Cortex of kidney (tissue), 1 donor: Measurements from ENCODE around the gene C1RL.

Experiments used
- DNase-seq: peaks from one replicate; lab custom pipeline; 2025; lab: John Stamatoyannopoulos, UW

The C1RL gene, protein sequence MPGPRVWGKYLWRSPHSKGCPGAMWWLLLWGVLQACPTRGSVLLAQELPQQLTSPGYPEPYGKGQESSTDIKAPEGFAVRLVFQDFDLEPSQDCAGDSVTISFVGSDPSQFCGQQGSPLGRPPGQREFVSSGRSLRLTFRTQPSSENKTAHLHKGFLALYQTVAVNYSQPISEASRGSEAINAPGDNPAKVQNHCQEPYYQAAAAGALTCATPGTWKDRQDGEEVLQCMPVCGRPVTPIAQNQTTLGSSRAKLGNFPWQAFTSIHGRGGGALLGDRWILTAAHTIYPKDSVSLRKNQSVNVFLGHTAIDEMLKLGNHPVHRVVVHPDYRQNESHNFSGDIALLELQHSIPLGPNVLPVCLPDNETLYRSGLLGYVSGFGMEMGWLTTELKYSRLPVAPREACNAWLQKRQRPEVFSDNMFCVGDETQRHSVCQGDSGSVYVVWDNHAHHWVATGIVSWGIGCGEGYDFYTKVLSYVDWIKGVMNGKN

DNA sequence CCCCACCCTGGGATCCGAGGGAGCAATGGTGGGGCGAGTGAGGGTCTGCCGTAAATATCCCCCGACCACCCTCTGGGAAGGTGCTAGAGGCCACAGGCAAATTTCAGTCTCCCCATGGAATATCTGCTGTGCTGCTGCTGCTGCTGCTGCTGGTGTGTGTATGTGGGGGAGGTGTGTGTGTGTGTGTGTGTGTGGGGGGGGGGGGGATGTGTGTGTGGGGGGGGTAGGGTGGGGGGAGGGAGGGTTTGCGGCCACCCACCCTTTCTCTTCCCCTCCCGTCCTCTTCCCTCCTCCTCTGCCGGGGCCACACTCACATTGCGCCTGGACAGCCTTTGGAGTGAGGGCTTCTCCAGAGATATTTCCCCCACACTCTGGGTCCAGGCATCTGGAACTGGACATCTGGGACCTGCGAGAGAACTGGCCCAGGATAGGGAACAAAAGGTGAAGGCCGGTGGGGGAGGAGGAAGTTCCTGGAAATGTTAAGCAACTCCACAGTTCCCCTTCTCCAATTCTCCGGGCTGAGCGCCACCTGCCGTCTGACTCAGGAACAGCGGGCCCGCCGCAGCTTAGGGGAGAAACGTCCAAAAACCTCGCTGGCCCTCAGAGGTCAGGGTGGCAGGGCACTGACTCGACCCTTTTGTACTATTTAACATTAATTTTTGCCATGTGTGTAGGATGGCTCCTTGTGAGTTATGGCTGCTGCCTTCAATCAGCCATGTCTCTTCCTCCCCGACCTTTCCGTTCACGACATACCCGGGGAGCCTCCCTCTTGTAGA lies at the start of gene C1RL:
Gene C1RL, minus strand, starts transcription at position 419 of the 776 bp plus-strand sequence. Its CDS starts 34 bp downstream, at position 385.
- DNase-seq: no peak

DNA sequence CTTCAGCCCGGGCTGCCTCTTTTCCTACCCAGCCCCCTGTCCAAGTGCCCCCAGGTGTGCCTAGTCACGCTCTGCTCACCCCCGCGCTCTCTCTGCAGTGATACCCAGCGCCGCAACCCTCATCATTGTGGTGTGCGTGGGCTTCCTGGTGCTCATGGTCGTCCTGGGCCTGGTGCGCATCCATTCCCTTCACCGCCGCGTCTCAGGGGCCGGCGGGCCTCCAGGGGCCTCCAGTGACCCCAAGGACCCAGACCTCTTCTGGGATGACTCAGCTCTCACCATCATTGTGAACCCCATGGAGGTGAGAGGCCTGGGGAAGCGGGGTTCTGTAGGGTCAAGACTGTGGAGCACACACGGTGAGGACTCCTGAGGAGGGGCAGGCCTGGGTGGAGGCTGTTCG lies 48.4 kb upstream of the C1RL start:
- DNase-seq: no peak

DNA sequence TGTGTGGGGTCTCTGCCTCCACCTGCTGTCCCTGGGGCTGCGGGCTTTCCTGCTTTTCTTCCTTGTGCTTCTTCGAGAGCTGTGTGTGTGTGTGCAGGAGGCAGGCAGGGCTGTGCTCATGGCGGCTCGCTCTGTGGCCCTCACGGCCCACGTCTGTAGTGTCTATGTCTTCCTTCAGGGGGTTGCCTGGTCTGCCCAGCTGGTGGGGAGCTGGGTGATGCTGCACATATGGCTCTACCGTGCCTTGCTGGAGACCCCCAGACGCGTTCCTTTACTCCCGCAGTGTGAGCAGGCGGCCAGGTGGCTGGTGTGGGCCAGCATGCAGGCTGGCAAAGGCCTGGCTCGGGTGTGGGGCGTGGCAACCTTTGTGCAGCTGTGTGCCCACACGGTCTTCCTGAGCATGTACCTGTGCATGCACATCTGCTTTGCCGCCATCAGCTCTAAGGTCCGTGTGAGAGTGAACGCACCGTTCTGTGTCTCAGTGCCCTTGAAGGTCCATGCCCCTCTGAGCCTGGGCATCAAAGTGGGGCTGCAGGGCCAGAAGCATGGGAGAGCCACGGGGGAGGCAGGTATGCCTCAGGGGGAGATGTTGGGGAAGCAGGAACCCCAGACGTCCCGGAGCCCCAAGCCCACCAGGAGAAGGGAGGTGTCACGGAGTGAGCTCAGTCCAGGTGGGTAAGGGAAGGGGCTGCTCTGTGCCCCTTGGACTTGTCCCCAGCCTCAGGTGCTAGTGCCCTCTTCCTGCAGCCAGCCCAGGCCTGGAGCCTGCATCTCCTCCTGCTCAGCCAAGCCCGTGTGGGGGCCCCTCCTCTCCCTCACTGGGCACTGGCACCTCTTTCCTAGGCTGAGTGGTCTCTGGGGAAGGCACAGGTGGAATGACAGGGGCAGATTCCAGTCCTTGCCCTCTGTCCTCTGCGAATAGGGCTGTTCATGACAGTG lies 47.5 kb upstream of the C1RL start:
- no peak for DNase-seq

DNA sequence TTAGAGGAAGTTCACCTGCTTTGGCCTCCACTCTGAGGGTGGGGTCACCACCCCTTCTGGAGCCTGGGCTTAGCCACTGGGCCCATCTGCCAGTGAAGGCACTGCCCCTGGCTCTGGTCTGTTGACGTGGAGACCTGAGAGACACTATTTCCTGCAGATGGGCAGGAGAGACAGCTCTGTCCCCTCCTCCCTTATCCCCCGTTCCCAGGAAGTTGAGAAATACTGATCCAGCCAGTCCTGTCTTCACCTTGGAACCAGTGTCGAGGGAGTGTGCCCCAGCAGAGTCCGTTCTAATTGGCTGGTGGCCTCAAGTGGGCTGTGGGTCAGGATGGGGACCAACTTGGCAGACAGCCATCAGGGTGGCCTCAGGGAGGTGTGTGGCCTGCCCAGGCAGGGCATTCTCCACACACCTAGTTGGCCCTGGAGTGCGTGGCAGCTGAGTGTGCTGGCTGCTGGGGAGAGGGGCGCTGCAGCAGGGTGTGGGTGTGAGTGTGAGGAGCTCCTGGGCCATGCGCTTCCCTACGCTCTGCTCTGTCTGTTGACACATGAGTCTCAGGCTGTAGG lies 46.5 kb upstream of the C1RL start:
- DNase-seq: no peak

DNA sequence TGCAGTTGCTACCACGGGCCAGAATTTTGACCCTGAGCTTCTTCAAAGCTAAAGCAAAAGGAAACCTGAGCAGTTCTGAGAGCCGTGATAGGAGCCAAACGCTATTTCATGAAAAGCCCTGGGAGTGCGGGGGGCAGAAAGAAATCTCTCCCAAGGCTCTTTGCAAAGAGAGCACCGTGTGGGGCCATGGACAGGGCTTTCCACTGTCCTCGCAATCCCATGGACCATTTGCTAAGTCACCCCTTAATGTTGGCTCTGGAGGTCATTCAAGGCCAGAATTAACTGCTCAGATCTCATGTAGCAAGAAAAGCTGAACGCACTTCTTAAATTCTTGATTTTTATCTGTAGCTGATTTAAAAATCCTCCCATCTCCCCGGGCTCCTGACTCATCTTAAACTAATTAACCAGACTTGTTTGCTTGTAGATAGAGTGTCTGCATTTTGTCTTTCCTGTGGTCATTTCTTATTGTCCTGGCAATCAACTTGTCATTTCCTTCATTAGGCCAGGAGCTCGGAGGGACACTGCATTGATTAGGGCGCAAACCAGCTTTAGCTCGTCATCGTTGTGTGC lies 46.0 kb upstream of the C1RL start:
- DNase-seq: no peak

DNA sequence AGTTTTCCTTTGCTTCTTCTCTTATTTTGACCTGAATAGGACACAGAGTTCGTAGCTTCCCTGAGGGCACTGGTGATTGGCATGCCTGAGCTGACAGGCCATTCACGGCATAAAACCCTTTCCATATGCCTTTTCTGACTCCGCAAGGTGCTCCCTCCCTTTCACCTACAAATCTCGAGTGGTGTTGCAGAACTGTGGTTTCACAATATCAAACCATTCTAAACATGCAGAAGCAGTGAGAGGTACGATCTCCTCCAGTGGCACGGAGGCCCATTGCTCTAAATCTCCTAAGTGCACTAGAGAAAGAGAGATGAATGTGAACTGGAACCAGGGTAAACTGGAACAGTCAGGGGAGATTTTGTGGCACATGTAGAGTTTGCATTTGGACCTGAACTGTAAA lies 45.0 kb upstream of the C1RL start:
- no peak for DNase-seq

DNA sequence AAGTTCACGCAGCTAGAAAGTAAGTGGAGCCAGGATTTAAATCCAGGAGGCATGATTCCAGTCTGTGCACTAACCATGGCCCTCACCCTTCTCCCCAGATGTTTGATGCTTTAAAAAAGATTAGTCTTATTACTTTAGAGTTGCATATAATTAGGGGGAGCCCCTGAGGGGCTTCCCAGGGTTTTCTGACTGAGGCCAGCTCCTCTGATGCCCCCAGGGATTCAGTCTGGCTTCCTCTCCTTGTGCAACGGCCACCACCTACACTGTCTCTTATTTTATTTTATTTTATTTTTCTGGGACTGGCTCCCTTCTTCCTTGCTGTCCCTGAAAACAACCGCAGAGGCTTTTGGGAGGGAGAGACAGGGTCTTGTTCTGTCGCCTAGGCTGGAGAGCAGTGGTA lies 43.8 kb upstream of the C1RL start:
- DNase-seq: no peak

DNA sequence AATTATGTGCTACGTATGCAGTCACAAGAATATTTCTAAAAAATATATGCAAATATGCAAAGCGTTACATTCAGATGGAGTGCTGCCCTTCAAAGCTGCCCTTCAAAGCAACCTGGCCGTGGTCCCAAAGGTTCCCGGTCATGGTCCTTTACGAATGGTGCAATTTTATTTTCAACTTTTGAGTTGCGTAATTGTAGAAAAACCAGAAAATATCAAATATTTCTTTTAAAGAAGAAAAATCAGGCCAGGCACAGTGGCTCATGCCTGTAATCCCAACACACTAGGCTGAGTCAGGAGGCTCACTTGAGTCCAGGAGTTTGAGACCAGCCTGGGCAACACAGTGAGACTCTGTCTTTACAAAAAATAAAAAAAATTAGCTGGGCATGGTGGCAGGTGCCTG lies 42.5 kb upstream of the C1RL start:
- DNase-seq: no peak

DNA sequence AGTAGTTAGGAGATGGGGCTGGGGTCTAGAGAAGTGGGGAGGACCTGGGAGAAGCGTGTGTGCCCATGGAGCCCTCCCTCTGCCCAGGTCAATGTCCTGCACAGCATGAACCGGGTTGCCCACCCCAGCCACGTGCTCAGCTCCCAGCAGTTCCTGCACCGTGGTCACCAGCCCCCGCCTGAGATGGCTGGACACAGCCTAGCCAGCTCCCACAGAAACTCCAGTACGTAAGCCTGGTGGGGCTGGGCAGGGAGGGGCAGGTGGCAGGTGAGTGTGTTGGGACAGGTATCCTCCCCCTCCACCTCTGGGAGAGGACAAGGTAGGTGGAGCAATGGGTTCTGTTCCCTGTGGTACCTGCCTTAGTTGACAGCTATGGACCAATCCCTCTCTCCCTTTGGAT lies 41.8 kb upstream of the C1RL start:
- DNase-seq: no peak

DNA sequence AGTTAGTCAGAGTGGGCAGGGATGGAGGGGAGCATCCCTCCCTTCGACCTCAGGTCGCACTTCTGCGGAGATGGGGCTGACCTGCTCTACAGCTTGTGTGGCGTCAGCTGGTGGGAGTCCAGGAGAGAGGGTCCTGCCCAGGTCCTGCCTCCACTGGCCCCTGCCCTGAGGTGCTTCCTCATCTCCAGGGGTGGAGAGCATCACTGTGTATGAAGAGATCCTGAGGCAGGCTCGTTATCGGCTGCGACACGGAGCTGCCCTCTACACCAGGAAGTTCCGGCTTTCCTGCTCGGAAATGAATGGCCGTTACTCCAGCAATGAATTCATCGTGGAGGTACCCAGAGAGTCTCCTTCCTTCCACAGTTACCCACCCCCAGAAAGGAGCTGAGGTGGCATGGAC lies 41.3 kb upstream of the C1RL start:
- DNase-seq: no peak

DNA sequence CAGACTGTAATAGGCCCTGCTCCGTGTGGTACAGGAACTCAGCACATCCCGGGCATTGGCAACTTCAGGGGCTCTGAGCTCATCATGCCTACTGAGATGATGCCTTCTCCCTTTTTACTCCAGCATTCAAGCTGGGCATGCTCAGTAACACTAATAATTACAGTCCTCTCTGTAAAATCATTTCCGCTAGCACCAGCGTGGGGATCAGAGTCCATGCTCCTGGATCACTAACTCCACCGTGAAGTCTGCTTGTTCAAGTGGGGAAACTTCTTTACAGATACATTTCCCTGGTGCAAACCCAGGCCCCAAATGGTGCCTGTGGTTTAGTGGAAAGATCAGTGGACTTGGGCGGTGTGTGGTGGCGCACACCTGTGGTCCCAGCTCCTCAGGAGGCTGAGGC lies 37.9 kb upstream of the C1RL start:
- DNase-seq: no peak

DNA sequence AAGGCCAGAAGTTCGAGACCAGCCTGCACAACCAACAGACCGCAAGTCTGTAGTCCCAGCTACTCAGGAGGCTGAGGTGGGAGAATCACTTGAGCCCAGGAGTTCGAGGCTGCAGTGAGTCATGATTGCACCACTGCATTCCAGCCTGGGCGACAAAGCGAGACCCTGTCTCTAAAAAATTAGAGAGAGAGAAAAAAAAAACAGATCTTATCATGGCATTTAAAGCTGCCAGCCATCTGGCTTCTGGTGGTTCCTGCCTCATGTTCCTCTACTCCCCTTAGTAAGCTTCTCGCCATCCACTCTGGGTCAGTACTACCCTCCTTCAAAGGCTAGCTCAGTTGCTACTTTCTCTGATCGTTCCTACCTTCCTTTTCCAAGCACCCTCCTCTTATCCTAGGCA lies 37.2 kb upstream of the C1RL start:
- DNase-seq: no peak

DNA sequence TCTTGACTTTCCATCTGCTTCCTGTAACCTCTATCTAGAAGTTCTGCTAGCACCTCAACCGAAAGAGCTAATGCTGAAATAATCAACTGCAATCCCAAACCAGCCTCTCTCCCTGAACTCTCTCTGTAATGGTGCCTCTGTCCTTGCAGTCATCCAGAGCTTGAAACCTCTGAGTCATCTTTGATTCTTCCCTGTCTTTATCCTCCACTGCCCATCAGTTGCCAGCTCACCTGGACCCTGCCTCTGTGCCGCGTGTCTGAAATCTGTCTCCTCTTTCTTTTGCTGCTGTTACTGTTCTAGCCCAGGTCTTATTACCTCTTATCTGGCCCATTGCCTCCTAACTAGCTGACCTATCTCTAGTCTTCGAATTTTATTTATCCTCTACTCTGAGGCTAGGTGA lies 36.7 kb upstream of the C1RL start:
- DNase-seq: no peak

DNA sequence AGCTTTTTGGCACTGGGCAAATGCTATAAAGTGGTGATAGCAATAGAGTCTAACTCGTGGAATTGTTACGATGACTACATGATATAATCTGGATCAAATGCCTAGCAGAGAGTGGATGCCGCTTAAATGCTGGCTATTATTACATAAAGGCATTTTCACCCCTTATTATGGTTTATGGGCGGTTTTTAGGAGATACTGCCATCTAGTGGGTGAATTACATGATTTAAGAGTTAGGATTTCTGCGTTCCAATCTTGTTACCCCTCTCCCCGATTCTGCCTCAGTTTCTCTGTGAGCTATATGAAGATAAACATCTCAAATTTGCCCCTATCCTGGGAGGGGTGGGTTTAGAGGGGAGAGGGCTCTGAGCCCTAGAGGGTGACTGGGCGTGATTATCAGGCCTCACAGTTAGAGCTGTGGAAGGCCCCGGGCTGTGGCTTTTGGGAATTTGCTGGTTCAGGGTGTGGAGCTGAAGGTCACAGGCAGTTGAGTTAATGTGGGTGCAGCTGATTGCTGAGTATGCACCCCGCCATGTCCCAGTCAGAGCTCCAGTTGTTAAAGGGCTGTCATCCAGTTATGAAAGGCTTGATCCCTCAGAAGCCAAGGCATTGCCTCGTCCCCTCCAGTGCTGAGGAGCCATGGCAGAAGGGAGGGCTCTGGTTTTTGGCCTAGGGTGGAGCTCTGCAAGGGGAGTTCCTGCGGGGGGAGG lies 35.6 kb upstream of the C1RL start:
- no peak for DNase-seq

DNA sequence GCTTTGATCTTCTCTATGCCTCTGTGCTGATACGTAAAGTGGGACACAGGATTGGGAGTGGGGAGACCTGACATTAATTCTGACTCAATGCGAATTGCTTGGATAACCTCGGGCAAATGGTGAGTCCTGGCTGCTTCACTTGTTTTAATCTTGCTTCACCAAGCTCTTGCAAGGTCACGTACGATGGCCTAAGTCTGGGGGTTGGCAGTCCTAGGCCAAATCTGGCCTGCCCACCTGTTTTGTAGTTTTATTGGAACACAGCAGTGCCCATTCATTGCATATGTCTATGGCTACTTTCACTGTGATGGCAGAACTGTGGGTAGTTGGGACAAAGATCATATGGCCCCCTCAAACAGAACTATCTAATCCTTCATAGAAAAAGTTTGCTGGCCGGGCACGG lies 34.5 kb upstream of the C1RL start:
- DNase-seq: no peak

DNA sequence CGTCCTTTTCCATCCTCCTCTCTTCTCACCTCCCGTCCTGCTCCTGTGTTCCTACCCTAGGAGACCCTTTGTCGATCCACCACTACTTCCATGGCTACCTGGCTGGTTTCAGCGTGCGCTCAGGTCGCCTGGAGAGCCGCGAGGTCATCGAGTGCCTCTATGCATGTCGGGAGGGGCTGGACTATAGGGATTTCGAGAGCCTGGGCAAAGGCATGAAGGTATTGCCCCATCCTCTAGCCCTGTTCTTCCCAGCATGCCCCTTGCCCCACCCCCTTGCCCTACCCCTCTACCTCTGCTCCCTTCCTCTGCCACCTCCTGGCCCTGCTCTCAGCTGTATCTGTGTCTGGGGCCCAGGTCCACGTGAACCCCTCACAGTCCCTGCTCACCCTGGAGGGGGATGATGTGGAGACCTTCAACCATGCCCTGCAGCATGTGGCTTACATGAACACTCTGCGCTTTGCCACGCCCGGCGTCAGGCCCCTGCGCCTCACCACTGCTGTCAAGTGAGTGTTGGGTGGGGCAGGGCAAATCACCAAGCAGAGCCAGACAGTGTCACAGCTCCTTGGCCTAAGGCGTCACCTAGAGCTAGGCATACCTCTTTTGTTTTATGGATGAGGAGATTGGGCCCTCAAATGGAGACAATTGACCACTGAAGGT lies 33.9 kb upstream of the C1RL start:
- DNase-seq: no peak

DNA sequence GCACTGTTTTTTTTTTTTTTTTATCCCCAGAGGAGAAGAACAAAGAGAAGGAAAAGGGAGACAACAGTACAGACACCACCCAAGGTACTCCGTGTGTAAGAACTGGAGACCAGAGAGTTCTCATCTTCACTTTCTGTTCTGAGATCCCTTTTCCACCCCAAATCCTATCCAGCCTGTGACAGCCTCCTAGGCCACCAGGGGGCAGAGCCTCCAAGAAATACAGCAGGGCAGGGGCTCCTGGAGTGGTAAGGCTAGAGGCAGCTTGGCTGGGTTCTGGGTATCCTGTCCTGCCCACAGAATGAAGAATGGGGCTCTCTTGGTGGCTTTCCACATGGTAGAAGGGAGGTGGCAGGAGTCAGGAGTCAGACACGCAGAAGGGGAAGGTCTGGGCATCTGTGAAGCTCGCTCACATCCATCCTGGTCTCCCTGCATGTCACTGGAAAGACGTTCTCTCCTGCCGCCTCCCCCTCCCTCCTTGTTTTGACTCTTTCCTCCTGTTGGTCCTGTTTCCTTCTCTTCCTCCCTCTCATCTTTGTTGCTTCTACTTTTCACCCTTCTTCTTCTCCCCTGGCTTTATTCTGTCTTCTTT lies 33.1 kb upstream of the C1RL start:
- DNase-seq: no peak

DNA sequence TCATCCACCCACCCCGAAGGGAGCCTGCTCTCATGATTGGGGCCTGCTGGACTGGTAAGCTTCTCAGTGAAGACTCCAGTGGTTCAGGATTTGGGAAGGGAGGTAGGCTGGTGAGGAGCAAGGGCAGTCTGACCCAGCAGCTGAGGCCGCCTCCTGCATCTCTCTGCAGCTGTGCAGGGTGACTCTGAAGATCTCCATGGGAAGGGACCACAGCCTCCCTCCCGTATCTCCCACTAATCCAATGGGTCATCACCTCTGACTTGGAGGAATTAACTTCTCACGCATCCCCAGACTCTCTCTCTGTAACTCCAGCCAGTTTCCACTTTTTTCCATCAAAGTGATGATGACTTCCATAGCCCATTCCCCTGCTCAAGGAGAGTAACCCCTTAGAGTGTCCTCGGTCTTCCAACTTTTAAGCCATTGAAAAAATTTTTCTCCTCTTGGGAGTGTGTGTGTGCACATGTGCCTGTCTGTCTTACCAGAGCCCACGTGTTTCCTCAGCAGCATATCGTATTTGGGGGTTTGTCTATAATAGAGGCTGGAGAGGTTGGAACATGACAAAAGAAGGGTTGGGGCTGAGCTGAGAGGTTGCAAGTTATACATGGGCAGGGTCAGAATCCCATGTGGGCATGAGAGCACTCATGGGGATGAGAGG lies 32.5 kb upstream of the C1RL start:
- DNase-seq: no peak

DNA sequence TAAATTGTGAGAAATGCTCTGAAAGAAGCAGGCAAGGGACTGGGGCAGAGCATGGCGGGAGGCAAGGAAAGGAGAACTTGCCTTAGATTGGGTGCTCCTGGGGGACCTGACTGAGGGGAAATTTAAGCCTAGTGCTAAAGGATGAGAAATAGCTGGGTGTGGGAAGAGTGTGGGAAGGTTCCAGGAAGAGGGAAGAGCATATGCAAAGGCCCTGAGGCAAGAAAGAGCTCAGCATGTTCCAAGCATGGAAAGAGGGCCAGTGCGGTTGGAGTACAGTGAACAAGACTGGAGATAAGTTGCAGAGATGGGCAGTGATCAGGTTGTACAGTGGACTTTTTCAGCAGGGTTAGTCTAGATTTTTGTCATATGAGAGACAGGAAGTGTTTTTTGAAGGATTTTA lies 30.2 kb upstream of the C1RL start:
- DNase-seq: no peak
